ENCODE data around the gene CCL21.
A peak's percentile ranks its signal among the peaks of the same experiment; 100 is the strongest.

Gene CCL21

GRCh38 chr9:34669809-34670562, 40.0 kb downstream of the CCL21 start:
- DNase-seq: no peak

GRCh38 chr9:34665381-34666250, 44.3 kb downstream of the CCL21 start:
- DNase-seq: peak; percentile 86

GRCh38 chr9:34665067-34665380, 44.9 kb downstream of the CCL21 start:
- DNase-seq: no peak

DNA sequence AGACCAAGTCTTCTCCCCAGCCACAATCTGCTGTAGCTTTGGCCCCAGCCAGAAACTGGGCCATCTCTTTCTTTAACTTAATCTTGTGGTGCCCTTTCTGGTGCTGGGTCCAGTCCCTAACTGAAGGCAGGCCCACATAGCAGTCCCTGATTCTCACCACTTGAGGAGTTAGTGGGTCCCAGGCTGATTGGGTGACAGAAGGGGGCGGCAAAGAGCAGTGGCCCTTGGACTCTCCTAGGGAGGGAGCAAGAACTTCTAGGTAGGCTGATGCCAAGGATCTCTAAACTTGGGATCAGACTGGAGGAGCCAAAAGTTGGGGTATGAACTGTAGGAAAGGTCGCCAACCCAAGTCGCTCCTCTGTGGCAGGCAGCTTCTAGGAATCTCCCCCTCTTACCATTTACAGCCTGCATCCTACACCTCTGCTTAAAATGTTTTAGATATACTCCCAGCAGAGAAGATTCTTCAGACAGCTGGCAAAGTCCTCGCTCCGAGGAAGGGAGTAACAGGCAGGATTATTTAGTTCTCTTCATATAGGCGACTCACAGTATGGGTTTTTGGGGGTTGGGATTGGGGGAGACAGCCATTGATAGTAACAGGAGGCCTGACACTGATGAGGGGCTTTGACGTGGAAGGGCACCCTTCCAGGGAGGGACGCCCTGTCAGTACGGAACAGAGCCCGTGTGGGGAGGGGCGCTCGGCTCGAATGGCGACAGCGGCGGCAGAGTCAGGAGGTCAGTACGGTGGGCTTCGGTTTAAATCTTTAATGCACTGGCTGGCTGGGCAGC, 45.5 kb downstream of the CCL21 start:
- peak; percentile 58 for DNase-seq

DNA sequence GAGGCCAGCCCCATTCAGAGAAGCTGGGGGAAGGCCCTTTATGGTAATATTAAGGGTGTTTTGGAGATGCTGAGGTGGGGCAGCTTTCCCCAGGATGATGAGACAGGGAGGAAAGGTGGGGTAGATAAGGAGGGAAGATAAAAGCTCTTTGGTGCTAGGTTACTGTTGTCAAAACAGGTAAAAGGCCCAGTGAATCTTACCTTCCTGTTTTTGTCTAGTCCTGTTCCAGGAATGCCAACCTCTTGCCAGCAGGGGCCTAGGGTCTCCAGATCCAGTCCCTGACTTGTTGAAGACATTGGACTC, 46.7 kb downstream of the CCL21 start:
- DNase-seq: no peak

DNA sequence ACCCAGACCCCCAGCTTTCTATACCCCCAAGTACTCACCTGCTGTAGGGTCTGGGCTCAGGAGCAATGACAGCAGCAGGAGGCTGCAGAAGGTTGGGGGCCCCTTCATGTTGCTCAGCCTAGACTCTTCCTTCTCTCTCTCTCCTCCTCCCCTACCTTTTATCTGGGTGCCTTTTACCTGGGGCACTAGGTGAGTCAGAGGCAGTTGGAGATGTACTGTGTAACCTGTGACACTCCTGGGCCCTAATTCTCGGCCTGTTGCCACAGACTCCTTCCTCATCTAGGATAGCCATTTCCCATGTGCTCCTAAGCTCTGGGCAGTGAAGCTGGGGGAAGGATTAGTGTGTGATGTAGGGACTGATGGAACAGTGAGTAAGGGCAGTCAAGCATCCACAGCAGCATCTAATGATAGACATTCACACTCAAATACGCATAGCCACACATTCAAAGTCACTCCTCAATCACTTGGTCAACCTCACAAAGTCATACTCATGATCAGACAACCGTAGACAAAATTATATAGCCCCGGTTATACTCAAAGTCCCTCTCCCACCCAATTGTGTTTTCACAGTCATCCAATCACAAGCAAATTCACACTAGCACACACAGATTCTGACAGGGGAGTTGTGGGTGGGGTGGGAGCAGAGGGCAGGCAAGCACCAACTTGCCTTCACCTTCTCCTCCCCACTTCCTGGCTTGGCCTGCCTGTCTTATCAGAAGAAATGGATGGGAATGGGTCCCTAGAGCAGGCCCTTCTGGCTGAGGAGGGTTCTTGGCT, 47.2 kb downstream of the CCL21 start, which contains the start of gene CCL27:
CCL27 (minus strand) TSS at position 132 of the 777 bp plus-strand sequence; CDS start at position 108, 24 bp downstream.
- DNase-seq: no peak

DNA sequence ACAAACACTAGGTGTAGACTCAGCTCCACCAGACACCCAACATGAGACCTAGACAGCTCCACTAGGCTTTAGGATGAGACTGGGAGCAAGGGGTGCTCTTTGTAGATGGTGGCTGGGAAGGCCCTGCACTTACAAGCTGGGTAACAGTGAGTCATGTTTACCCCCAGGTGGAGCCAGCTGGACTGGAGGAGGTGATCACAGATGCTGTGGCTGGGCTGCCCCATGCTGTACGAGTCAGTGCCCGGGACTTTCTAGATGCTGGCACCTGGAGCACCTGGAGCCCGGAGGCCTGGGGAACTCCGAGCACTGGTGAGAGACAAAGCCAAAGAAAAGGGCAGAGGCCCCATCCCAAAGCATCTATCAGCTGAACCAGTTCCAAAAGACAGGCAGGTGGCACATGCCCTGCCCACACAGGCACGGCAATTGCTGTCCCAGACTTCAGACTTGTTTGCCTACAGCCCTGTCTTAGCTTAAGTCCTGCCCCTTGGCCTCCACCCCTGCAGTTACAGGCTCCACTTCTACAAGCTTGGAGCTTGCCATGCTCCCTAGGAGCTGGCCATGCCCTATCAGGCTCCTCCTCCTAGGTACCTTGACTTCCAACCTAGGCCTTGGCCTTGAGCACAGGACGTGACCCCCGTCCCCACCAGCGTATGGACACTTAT, 50.2 kb downstream of the CCL21 start:
- DNase-seq: no peak

Measured in effector CD8-positive, alpha-beta T cell (primary cell).